Measurements from ENCODE around the gene ANKRD28.
"Not testable (repeated sequence)": the region's sequence is repeated elsewhere in the genome, so short reads cannot be mapped to it uniquely, and the experiment has no call there.

ANKRD28 gene

DNA sequence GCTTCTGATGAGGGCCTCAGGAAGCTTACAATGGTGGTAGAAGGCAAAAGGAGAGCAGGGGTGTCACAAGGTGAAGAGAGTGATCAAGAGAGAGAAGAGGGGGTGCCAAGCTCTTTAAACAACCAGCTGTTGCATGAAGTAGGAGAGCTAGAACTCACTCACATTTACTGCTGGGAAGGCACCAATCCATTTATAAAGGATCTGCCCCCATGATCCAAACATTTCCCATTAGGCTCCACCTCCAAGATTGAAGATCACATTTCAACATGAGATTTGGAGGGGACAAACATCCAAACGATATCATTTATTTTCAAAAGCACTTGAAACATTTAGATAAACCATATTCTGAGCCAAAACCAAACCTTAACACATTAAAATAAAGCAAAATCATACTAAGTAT, 26.3 kb downstream of the ANKRD28 start:
- DNase-seq (ENCODE audit: low read depth) = no peak

DNA sequence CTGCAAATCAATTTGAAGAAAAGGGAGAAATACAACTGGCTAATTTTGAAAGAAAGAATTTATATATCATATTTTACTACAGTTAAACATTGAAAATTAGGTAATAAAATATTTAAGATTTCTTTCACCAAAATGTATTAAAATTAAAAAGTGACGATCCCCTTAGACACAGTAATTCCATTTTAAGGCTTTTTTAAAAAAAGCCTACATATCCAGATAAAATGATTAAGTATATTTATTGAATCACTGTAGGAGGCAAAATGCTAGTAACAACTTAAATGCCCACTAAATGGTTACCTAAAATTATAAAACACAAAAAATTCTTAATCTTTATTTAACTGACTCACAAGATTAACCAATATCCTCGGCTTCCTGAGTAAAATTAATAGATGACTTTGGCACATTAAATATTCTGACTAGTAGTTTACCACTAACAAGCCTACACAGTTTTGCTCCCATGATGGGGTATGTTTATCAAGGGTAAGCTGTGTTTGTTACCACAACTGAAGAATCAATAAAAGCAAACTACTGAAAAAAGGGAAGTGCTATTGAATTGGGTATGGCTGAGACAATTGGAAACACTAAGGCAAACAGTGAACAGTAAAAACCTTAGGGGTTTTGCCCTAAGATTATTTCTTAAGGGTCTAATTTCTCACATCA, 28.4 kb downstream of the ANKRD28 start:
- no peak for DNase-seq (ENCODE audit: low read depth)

DNA sequence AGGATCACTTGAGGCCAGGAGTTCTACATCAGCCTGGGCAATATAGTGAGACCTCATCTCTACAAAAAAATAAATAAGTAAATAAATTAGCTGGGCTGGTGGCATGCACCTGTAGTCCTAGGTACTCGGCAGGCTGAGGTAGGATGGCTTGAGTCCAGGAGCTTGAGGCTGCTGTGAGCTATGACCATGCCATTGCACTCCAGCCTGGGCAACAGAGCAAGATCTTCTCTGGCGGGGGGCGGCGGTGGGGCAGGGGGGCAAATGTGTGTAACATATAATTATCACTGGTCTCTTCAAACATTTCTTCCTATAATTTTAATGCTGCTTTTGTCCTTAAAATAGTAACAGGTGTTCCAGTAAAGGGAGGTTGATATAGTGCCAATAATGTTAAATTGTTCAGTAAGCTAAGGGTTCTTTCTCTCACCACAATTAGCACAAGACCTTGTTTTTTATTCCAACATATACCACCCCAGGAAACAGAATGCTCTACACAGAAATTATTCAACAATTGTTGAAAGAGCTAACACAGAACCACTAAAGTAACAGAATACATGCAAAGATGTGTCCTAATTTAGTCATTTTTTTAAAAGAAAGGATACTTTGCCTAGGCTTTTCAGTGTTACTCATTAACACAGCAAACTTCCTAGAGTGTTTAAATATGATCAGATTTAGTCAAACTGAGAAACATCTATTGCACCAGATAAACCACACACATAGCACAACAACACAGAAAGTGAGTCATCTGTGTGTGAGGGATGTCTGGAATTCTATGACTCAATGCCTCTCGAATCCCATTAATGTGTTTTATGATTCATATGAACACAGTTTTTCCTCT, 29.1 kb downstream of the ANKRD28 start:
- DNase-seq (ENCODE audit: low read depth) = no peak

- no peak for DNase-seq (ENCODE audit: low read depth)
Observed at GRCh38 chr3:15766406-15766805, 31.4 kb downstream of the ANKRD28 start.

DNA sequence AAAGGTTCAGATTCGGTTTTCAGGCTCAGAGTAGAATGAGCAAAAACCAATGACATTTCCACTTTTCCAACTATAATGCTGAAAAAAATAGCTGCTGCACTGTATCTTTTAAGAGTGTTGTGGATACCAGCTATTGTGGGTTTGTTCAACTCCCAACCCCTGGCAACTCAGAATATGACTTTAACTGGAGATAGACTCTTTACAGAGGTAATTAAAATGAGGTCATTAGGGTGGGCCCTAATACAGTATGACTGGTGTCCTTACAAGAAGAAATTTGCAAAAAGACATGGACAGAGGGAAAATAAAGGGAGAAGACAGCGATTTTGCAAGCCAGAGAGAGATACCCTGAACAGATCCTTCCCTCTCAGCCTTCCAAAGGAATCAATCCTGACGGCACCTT, 39.5 kb downstream of the ANKRD28 start:
- no peak for DNase-seq (ENCODE audit: low read depth)

DNA sequence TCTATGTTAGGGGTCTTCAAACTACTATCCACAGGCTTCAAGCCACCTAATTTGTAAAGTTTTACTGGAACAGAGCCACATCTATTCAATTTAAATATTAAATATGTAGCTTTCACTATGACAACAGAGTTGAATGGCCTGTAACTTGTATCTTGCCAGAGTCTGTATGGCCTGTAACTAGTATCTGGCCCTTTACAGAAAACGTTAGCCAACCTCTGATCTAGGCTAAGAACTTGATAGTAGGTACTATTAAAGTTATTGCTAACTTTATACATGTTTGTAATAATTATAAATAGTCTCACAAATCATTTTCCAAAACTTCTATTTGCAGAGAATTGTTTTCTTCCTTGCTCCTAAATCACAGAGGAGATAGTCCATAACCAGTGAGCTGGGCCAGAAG, 40.0 kb downstream of the ANKRD28 start:
- no peak for DNase-seq (ENCODE audit: low read depth)

GRCh38 chr3:15756505-15756904, 41.3 kb downstream of the ANKRD28 start:
- DNase-seq (ENCODE audit: low read depth) = no peak

GRCh38 chr3:15755780-15756179, 42.0 kb downstream of the ANKRD28 start:
- DNase-seq (ENCODE audit: low read depth) = no peak

GRCh38 chr3:15755181-15755580, 42.6 kb downstream of the ANKRD28 start:
- no peak for DNase-seq (ENCODE audit: low read depth)

GRCh38 chr3:15754047-15754446, 43.7 kb downstream of the ANKRD28 start:
- DNase-seq (ENCODE audit: low read depth) = no peak

DNA sequence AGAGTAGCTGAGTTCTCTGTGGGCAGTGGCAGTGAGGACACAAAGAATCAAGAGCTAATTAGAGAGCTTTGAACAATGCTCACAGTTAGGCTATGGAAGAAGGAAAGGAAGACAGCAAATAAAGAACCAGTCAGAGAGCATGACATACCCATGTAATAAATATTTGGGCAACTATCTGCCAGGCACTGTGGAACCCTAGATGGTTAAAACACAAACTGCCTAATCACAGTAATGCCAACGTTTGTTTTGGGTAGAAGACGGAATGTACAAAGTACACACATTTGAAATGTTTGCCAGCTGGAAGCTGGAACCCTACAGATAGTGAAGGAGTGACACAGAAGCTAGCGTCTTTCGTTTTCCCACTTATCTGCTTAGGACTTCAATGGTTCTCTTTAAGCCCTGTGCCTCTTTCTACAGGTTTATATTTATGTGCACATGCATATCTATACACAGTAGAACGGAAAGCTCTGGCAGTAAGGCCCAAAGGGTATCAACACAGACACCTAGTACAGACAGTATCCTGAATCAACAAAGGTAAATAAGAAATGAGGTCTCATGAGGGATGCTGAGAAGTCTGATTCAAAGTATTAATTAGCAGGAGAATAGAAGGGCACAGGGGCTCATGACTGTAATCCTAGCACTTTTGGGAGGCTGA, 44.6 kb downstream of the ANKRD28 start:
- no peak for DNase-seq (ENCODE audit: low read depth)

- no peak for DNase-seq (ENCODE audit: low read depth)
Observed at GRCh38 chr3:15750879-15751278, 46.9 kb downstream of the ANKRD28 start.

- DNase-seq (ENCODE audit: low read depth) = no peak
Observed at GRCh38 chr3:15750143-15750542, 47.6 kb downstream of the ANKRD28 start.

GRCh38 chr3:15745896-15746295, 51.9 kb downstream of the ANKRD28 start:
- DNase-seq (ENCODE audit: low read depth) = not testable (repeated sequence)

DNA sequence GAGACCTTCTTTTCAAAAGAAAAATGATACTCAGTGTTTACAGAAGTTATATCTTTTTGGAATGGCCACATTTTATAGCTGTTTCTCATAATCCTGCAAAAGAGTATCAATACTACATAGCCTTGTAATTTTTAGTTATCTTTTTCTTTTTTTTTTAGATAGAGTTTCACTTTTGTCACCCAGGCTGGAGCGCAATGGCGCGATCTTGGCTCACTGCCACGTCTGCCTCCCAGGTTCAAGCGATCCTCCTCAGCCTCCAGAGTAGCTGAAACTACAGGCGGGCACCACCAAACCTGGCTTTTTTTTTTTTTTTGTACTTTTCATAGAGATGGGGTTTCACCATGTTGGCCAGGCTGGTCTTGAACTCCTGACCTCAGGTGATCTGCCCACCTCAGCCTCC, 53.6 kb downstream of the ANKRD28 start:
- no peak for DNase-seq (ENCODE audit: low read depth)

- no peak for DNase-seq (ENCODE audit: low read depth)
Observed at GRCh38 chr3:15743587-15744009, 54.2 kb downstream of the ANKRD28 start.

- DNase-seq (ENCODE audit: low read depth) = not testable (repeated sequence)
Observed at GRCh38 chr3:15742236-15742635, 55.5 kb downstream of the ANKRD28 start.

DNA sequence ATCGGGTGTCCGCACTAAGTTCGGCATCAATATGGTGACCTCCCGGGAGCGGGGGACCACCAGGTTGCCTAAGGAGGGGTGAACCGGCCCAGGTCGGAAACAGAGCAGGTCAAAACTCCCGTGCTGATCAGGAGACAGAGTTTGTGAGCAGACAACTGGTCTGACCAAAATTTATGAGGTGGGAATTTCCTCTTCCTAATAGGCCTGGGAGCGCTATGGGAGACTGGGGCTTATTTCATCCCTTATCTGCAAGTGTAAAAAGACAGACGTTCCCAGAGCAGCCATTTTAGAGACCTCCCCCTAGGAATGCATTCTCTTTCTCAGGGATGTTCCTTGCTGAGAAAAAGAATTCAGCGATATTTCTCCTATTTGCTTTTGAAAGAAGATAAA, 59.2 kb downstream of the ANKRD28 start:
- not testable (repeated sequence) for DNase-seq (ENCODE audit: low read depth)

GRCh38 chr3:15731024-15731423, 66.8 kb downstream of the ANKRD28 start:
- no peak for DNase-seq (ENCODE audit: low read depth)

GRCh38 chr3:15728766-15729165, 69.0 kb downstream of the ANKRD28 start:
- DNase-seq (ENCODE audit: low read depth) = no peak

DNA sequence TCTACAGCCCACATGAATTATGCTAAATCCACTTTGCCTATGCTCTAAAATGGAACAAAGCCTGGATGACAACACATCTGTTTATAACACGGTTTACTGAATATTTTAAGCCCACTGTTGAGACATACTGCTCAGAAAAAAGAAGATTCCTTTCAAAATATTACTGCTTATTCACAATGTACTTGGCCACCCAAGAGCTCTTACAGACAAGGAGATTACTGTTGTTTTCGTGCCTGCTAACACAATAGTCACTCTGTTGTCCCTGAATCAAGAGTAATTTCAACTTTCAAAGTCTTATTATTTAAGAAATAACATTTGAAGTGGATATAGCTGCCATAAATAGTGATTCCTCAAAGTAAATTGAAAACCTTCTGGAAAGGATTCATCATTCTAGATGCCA, 70.9 kb downstream of the ANKRD28 start:
- DNase-seq (ENCODE audit: low read depth) = no peak

DNA sequence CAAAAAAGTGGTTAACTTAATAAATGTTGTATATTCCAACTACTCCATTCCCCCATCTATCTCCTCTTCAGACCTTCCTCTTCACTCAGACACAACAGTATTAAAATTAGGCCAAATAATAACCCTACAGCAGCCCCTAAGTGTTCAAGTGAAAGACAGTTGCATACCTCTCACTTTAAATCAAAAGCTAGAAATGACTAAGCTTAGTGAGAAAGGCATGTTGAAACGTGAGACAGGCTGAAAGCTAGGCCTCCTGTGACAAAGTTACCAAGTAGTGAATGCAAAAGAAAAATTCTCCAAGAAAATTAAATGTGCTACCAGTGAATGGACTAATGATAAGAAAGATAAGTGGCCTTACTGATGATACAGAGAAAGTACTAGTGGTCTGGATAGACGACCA, 71.7 kb downstream of the ANKRD28 start:
- DNase-seq (ENCODE audit: low read depth) = no peak

DNA sequence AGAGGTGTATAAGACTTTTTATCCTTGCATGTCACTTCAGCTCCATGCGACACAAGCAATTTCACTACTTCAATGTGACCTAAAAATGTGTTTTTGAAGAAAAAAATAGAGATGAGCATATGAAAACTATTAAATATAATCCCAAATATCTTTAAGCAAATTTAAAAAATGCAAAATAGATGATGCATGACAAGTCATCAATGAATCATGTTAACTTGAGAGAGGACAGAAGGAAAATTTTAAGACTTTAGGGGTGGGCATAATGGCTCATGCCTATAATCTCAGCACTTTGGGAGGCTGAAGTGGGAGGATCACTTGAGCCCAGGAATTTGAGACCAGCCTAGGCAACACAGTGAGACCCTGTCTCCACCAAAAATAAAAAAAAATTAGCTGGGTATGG, 73.3 kb downstream of the ANKRD28 start:
- no peak for DNase-seq (ENCODE audit: low read depth)
